MM.1S (cell line): ENCODE measurements around the gene KLF18.

ENCODE experiments used
- DNase-seq: peaks from one replicate; pipeline ENCODE4 v3.0.0-alpha.2; 2015
- H2AFZ ChIP-seq: fragments of 300-600 bp; sonication (generic); 2 replicates; pipeline ENCODE4 v1.6.0; 2016; ENCODE audit warnings: antibody characterized with exemption, low read length
- H3F3A ChIP-seq: fragments of 300-600 bp; sonication (generic); 2 replicates; pipeline ENCODE4 v1.6.1; 2016; ENCODE audit warnings: mild to moderate bottlenecking, antibody characterized with exemption, low read length, moderate library complexity, mixed read lengths; ENCODE audit not compliant: insufficient read depth
- H3K27ac ChIP-seq: fragments of 300-600 bp; sonication (generic); 2 replicates; pipeline ENCODE4 v1.5.1; 2016; ENCODE audit warnings: mild to moderate bottlenecking, low read length
- H3K27me3 ChIP-seq: fragments of 300-600 bp; sonication (generic); replicated peaks from 2 replicates; pipeline ENCODE4 v1.6.0; 2016; ENCODE audit warnings: low read length; ENCODE audit not compliant: insufficient read depth
- H3K36me3 ChIP-seq: fragments of 300-600 bp; sonication (generic); replicated peaks from 2 replicates; pipeline ENCODE4 v1.6.1; 2016; ENCODE audit warnings: mild to moderate bottlenecking, low read length, mixed read lengths; ENCODE audit not compliant: insufficient read depth
- H3K4me1 ChIP-seq: fragments of 300-600 bp; sonication (generic); 2 replicates; pipeline ENCODE4 v1.6.1; 2016; ENCODE audit warnings: low read length, mixed read lengths
- H3K4me2 ChIP-seq: fragments of 300-600 bp; sonication (generic); 2 replicates; pipeline ENCODE4 v1.6.0; 2016; ENCODE audit warnings: low read depth, low read length
- H3K4me3 ChIP-seq: fragments of 300-600 bp; sonication (generic); 2 replicates; pipeline ENCODE4 v1.5.1; 2016; ENCODE audit warnings: low read length, mixed read lengths
- H3K79me2 ChIP-seq: fragments of 300-600 bp; sonication (generic); 2 replicates; pipeline ENCODE4 v1.6.1; 2016; ENCODE audit warnings: mixed run types, low read length, mixed read lengths
- H3K9ac ChIP-seq: fragments of 300-600 bp; sonication (generic); 2 replicates; pipeline ENCODE4 v1.6.1; 2016; ENCODE audit warnings: low read length, mixed read lengths
- H3K9me2 ChIP-seq: fragments of 300-600 bp; sonication (generic); replicated peaks from 2 replicates; pipeline ENCODE4 v1.6.1; 2016; ENCODE audit warnings: mild to moderate bottlenecking, low read length, mixed read lengths; ENCODE audit not compliant: insufficient read depth
- H3K9me3 ChIP-seq: fragments of 300-600 bp; sonication (generic); replicated peaks from 2 replicates; pipeline ENCODE4 v1.6.1; 2016; ENCODE audit warnings: mild to moderate bottlenecking, low read length, mixed read lengths; ENCODE audit not compliant: insufficient read depth
- H4K20me1 ChIP-seq: fragments of 300-600 bp; sonication (generic); 2 replicates; pipeline ENCODE4 v1.6.1; 2016; ENCODE audit warnings: mild to moderate bottlenecking, low read length, moderate library complexity, mixed read lengths; ENCODE audit not compliant: insufficient read depth
- EZH2 ChIP-seq: fragments of 300-600 bp; sonication (generic); optimal IDR thresholded peaks from 2 replicates; pipeline ENCODE3; 2017; ENCODE audit warnings: low read depth, mild to moderate bottlenecking, antibody characterized with exemption, low read length, mixed read lengths
- EZH2phosphoT487 ChIP-seq: fragments of 300-600 bp; sonication (generic); IDR thresholded peaks from 2 replicates; pipeline ENCODE4 v1.6.1; 2018; ENCODE audit warnings: antibody characterized with exemption, low read length
- TF ChIP-seq, protein P1 (sequence below): fragments of 300-600 bp; sonication (generic); IDR thresholded peaks from 2 replicates; pipeline ENCODE4 v1.5.1; 2016; ENCODE audit warnings: antibody characterized with exemption, low read length, mixed read lengths

The KLF18 gene

DNA sequence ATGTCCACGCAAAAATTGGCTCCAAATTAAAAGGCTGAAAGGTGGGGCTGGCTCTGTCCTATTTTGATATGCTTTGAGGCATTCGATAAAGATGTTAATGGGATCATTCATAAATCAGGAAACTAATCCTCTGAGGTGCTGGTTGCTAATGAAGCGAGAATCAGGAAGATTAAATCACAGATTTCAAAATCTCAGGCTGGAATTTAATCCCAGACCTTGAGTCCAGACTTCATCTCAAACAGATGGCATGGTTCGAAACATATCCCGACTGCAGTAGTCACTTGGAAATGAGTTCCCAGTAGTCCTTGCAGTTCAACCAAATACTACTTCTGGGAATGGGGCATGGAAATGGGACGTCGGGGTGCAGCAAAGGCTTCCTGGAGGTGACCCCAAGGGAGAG is 27.3 kb downstream of the KLF18 start:
- no peaks in the 10 kb centered on the region for H4K20me1 ChIP-seq
- TF ChIP-seq, protein P1, sequence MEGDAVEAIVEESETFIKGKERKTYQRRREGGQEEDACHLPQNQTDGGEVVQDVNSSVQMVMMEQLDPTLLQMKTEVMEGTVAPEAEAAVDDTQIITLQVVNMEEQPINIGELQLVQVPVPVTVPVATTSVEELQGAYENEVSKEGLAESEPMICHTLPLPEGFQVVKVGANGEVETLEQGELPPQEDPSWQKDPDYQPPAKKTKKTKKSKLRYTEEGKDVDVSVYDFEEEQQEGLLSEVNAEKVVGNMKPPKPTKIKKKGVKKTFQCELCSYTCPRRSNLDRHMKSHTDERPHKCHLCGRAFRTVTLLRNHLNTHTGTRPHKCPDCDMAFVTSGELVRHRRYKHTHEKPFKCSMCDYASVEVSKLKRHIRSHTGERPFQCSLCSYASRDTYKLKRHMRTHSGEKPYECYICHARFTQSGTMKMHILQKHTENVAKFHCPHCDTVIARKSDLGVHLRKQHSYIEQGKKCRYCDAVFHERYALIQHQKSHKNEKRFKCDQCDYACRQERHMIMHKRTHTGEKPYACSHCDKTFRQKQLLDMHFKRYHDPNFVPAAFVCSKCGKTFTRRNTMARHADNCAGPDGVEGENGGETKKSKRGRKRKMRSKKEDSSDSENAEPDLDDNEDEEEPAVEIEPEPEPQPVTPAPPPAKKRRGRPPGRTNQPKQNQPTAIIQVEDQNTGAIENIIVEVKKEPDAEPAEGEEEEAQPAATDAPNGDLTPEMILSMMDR = no peak
- TF ChIP-seq EZH2 (no peak), EZH2phosphoT487 (no peak)
- H3K4me3 ChIP-seq = no peak overlapping the region
- no peaks in the 10 kb centered on the region for H3K36me3 ChIP-seq
- H3K4me2 ChIP-seq = no peak overlapping the region
- H3K4me1 ChIP-seq = no peaks in the 10 kb centered on the region
- H3K9ac ChIP-seq = no peak overlapping the region
- no peaks in the 10 kb centered on the region for H3K9me3 ChIP-seq
- H3K79me2 ChIP-seq = no peaks in the 10 kb centered on the region
- no peak overlapping the region for H3K27ac ChIP-seq
- no peak overlapping the region for H2AFZ ChIP-seq
- H3K27me3 ChIP-seq = no peaks in the 10 kb centered on the region
- H3F3A ChIP-seq = no peaks in the 10 kb centered on the region
- no peaks in the 10 kb centered on the region for H3K9me2 ChIP-seq
- DNase-seq = no peak

DNA sequence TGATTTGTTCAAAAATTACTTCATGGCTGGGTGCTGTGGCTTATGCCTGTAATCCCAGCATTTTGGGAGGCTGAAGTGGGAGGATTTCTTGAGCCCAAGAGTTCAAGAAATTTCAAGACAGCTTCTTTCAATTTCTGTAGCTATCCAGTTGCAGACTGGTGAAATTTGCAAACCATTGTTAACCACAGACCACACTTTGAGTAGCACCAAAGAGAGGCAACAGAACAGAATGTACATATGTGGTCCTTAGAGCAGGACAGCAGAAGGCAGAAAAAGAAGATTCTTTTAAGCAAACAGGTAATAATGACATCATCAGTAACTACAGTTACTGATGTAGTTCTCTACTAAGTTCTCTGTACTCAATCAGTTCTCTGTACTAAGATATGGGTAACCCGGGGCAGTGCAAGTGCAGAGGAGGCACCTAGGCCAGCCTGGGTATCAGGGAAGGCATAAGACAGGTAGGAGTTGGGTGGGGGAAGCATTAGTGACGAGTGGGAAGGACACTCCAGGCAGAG is 28.3 kb downstream of the KLF18 start:
- Histone ChIP-seq H3K4me3 (no peak overlapping the region), H3F3A (no peaks in the 10 kb centered on the region), H4K20me1 (no peaks in the 10 kb centered on the region), H2AFZ (no peak overlapping the region), H3K79me2 (no peaks in the 10 kb centered on the region), H3K4me1 (no peaks in the 10 kb centered on the region), H3K36me3 (no peaks in the 10 kb centered on the region), H3K9ac (no peak overlapping the region), H3K4me2 (no peak overlapping the region), H3K9me3 (no peaks in the 10 kb centered on the region), H3K27me3 (no peaks in the 10 kb centered on the region), H3K27ac (no peak overlapping the region), H3K9me2 (no peaks in the 10 kb centered on the region)
- no peak for DNase-seq
- TF ChIP-seq EZH2phosphoT487 = no peak
- TF ChIP-seq, protein P1 = no peak
- TF ChIP-seq EZH2 = no peak

DNA sequence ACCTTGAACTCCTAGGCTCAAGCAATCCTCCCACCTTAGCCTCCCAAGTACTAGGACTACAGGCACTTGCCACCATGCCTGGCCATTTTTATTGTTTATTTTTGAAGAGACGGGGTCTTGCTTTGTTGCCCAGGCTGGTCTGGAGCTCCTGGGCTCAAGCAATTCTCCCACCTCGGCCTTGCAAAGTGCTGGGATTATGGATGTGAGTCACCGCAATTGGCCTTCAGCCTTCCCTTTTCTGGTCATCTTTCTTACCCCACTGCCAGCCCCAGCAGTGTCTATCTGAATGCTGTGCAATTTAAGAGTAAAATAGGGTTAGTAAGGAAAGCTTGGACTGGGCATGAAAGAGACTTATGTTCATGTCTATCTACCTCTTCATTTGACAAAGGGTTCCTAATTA is 28.9 kb downstream of the KLF18 start:
- DNase-seq = no peak
- Histone ChIP-seq H2AFZ (no peak overlapping the region), H3K27me3 (no peaks in the 10 kb centered on the region), H3K36me3 (no peaks in the 10 kb centered on the region), H3F3A (no peaks in the 10 kb centered on the region), H3K4me3 (no peak overlapping the region), H3K9me2 (no peaks in the 10 kb centered on the region), H3K79me2 (no peaks in the 10 kb centered on the region), H4K20me1 (no peaks in the 10 kb centered on the region), H3K4me2 (no peak overlapping the region), H3K9me3 (no peaks in the 10 kb centered on the region), H3K4me1 (no peaks in the 10 kb centered on the region), H3K27ac (no peak overlapping the region), H3K9ac (no peak overlapping the region)
- TF ChIP-seq, protein P1 = no peak
- TF ChIP-seq EZH2 (no peak), EZH2phosphoT487 (no peak)
